HL-60 (cell line): Measurements from ENCODE around the gene RUBCNL.

ENCODE experiments used
- DNase-seq, 2 experiments: peaks; one replicate each; pipeline ENCODE4 v3.0.0-alpha.2; 2010 to 2020; ENCODE audit warnings: low read depth in 1 of 2, low spot score in 1 of 2
- H3K27ac ChIP-seq: fragments of 250-450 bp; sonication (Bioruptor Pico); replicated peaks from 2 replicates; pipeline ENCODE4 v1.5.1; 2020; ENCODE audit warnings: mild to moderate bottlenecking, moderate library complexity
- H3K27me3 ChIP-seq: fragments of 250-450 bp; sonication (Bioruptor Pico); 2 replicates; pipeline ENCODE4 v1.5.1; 2021; ENCODE audit warnings: mild to moderate bottlenecking, moderate library complexity; ENCODE audit not compliant: insufficient read depth, poor library complexity, severe bottlenecking
- H3K4me3 ChIP-seq: replicated peaks from 2 replicates; pipeline ENCODE4 v1.5.1; 2011; ENCODE audit warnings: mild to moderate bottlenecking, control low read depth, low read length; ENCODE audit not compliant: insufficient read depth
- CTCF ChIP-seq: IDR thresholded peaks from one replicate; pipeline ENCODE4 v1.5.1; 2011; ENCODE audit warnings: low read length, control low read depth, inconsistent platforms; ENCODE audit not compliant: insufficient read depth
- GABPA ChIP-seq: IDR thresholded peaks from 2 replicates; pipeline ENCODE4 v1.6.1; 2012; ENCODE audit warnings: low read depth
- POLR2AphosphoS5 ChIP-seq: IDR thresholded peaks from 2 replicates; pipeline ENCODE4 v1.6.1; 2012; ENCODE audit warnings: low read depth
- REST ChIP-seq: IDR thresholded peaks from 2 replicates; pipeline ENCODE4 v1.6.1; 2012; ENCODE audit warnings: low read depth; ENCODE audit not compliant: insufficient replicate concordance
- SPI1 ChIP-seq: IDR thresholded peaks from 2 replicates; pipeline ENCODE4 v1.6.1; 2012; ENCODE audit warnings: low read depth, mild to moderate bottlenecking, borderline replicate concordance

RUBCNL gene

GRCh38 chr13:46345866-46346265, 41.2 kb downstream of the RUBCNL start:
- H3K27ac ChIP-seq, result no peak overlapping the region
- no peak for DNase-seq

GRCh38 chr13:46345398-46345797, 41.7 kb downstream of the RUBCNL start:
- TF ChIP-seq POLR2AphosphoS5 (no peak), CTCF (no peak), GABPA (no peak), SPI1 (no peak), REST (no peak)
- Histone ChIP-seq H3K27me3 (no peaks in the 10 kb centered on the region), H3K4me3 (no peak overlapping the region), H3K27ac (no peak overlapping the region)
- DNase-seq, result no peak

More at GRCh38 chr13:46345866-46346265, 41.2 kb downstream of the RUBCNL start:
- Histone ChIP-seq H3K27me3 (no peaks in the 10 kb centered on the region), H3K4me3 (no peak overlapping the region)
- no peak for TF ChIP-seq CTCF
- TF ChIP-seq GABPA, result no peak
- no peak for TF ChIP-seq POLR2AphosphoS5
- no peak for TF ChIP-seq SPI1
- TF ChIP-seq REST, result no peak

- Histone ChIP-seq H3K27me3 (no peaks in the 10 kb centered on the region), H3K27ac (no peak overlapping the region), H3K4me3 (no peak overlapping the region)
- no peak for TF ChIP-seq GABPA
- no peak for TF ChIP-seq CTCF
- no peak for DNase-seq
Measured at GRCh38 chr13:46343279-46343994, 43.6 kb downstream of the RUBCNL start.

- Histone ChIP-seq H3K27me3 (no peaks in the 10 kb centered on the region), H3K4me3 (no peak overlapping the region), H3K27ac (no peak overlapping the region)
- TF ChIP-seq REST (no peak), GABPA (no peak), POLR2AphosphoS5 (no peak), SPI1 (no peak), CTCF (no peak)
- DNase-seq, result no peak
Measured at GRCh38 chr13:46342538-46342937, 44.5 kb downstream of the RUBCNL start.
